BJ (cell line): ENCODE measurements around the gene SYT17. TPM values are rescaled to one million over a fixed set of nuclear protein-coding genes. Genes with fewer than 3 reads are reported as not detected.

Experiments
- CTCF ChIA-PET: fragments of 350-600 bp; formaldehyde crosslinking; extraction: SDS; loops from one replicate; lab custom pipeline; 2021; ENCODE audit warnings: antibody characterized with exemption, inconsistent platforms; lab: Yijun Ruan, JAX
- POLR2A ChIA-PET: fragments of 300-600 bp; sonication (Branson Sonifier 250); formaldehyde crosslinking; extraction: SDS; loops from one replicate; lab custom pipeline; 2021; ENCODE audit warnings: antibody characterized with exemption; lab: Charles Lee
- DNase-seq: peaks from one replicate; pipeline ENCODE4 v3.0.0-alpha.2; 2011; ENCODE audit warnings: low read depth
- H3K27me3 ChIP-seq: 2 replicates; pipeline ENCODE4 v1.6.0; 2011; ENCODE audit warnings: low read length; ENCODE audit not compliant: control insufficient read depth, insufficient read depth
- H3K36me3 ChIP-seq: 2 replicates; pipeline ENCODE4 v1.5.1; 2011; ENCODE audit warnings: low read length; ENCODE audit not compliant: control insufficient read depth, insufficient read depth
- H3K4me3 ChIP-seq: 2 replicates; pipeline ENCODE4 v1.5.1; 2011; ENCODE audit warnings: low read depth, mild to moderate bottlenecking, control low read depth, low read length
- CTCF ChIP-seq: IDR thresholded peaks from 2 replicates; pipeline ENCODE4 v1.5.1; 2011; ENCODE audit warnings: low read depth, mild to moderate bottlenecking, control low read depth, inconsistent platforms, low read length, moderate library complexity; ENCODE audit not compliant: insufficient read depth
- polyA plus RNA-seq: library from polyadenylated mRNA; depleted of rRNA; stranded (reverse); fragments of >200 nt; gene quantifications from 2 replicates; pipeline ENCODE4 v1.2.3, GENCODE V29; 2011

SYT17 gene
- polyA plus RNA-seq, 1 experiment: not detected

- ChIA-PET POLR2A (no interaction called here), CTCF (no interaction called here)
- H3K27me3 ChIP-seq: no peaks in the 10 kb centered on the region
- no peaks in the 10 kb centered on the region for H3K36me3 ChIP-seq
- no peak for TF ChIP-seq CTCF
- DNase-seq: no peak
- H3K4me3 ChIP-seq: no peak overlapping the region
Observed at GRCh38 chr16:19284207-19284606, 116.2 kb downstream of the SYT17 start.

DNA sequence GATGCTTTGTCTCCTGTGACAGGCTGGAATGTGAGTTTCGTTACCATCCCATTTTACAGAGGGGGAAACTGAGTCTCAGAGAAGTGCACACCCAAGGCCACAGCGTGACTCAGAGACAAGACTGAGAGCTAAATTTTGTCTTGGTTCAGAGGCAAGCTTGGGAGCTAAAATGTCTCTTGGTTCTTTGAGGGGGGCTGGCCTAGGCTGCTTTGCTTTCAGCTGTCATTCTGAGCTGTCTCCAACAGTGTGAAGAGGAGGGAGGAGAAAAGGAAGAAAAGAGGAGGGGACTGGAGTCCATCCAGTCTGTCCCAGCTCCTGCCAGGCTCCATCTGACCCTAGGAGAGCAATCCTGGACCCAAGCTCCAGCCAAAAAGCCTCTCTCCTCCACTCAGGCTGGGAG lies 117.4 kb downstream of the SYT17 start, which contains the start of gene CLEC19A:
CLEC19A (plus strand) TSS at position 301 of the 400 bp plus-strand sequence. CDS start 121 bp downstream, outside the sequence.
- ChIA-PET POLR2A (no interaction called here), CTCF (no interaction called here)
- DNase-seq: no peak
- no peak for TF ChIP-seq CTCF
- no peaks in the 10 kb centered on the region for H3K36me3 ChIP-seq
- no peak within 1 kb of the TSS for H3K4me3 ChIP-seq
- no peaks in the 10 kb centered on the region for H3K27me3 ChIP-seq

GRCh38 chr16:19286827-19287226 lies 118.8 kb downstream of the SYT17 start:
- Histone ChIP-seq H3K4me3 (no peak overlapping the region), H3K36me3 (no peaks in the 10 kb centered on the region), H3K27me3 (no peaks in the 10 kb centered on the region)
- no peak for DNase-seq
- TF ChIP-seq CTCF: no peak
- ChIA-PET POLR2A (no interaction called here), CTCF (no interaction called here)

- Histone ChIP-seq H3K4me3 (no peak overlapping the region), H3K27me3 (no peaks in the 10 kb centered on the region), H3K36me3 (no peaks in the 10 kb centered on the region)
- TF ChIP-seq CTCF: no peak
- no peak for DNase-seq
- ChIA-PET CTCF (no interaction called here), POLR2A (no interaction called here)
Observed at GRCh38 chr16:19287241-19287640, 119.2 kb downstream of the SYT17 start.

- H3K4me3 ChIP-seq: no peak overlapping the region
- H3K36me3 ChIP-seq: no peaks in the 10 kb centered on the region
- POLR2A ChIA-PET: no interaction called here
- DNase-seq: no peak
- no peak for TF ChIP-seq CTCF
- CTCF ChIA-PET: no interaction called here
- no peaks in the 10 kb centered on the region for H3K27me3 ChIP-seq
Observed at GRCh38 chr16:19288872-19289799, 121.1 kb downstream of the SYT17 start.
